T-helper 2 cell treated with Interferon-gamma antibody and Interleukin-4, amounts not matched to agents 5 μg/mL and 100 μg/mL, for 36 hours (primary cell): ENCODE data around the gene TRMT10B.
"Not testable (repeated sequence)": the region's sequence is repeated elsewhere in the genome, so short reads cannot be mapped to it uniquely, and the experiment has no call there.

ENCODE experiments used
- DNase-seq: peaks from one replicate; pipeline ENCODE4 v3.0.0; 2021; ENCODE audit warnings: low spot score
- H3K27ac Mint-ChIP-seq: one replicate; pipeline ENCODE4 v1.8.0; 2021; ENCODE audit warnings: mild to moderate bottlenecking, mixed read lengths
- H3K27me3 Mint-ChIP-seq: one replicate; pipeline ENCODE4 v1.8.0; 2021; ENCODE audit warnings: low read depth, mixed read lengths
- H3K36me3 Mint-ChIP-seq: one replicate; pipeline ENCODE4 v1.8.0; 2021; ENCODE audit warnings: low read depth, mixed read lengths
- H3K4me1 Mint-ChIP-seq: one replicate; pipeline ENCODE4 v1.8.0; 2021; ENCODE audit warnings: low read depth, mixed read lengths
- H3K4me3 Mint-ChIP-seq: one replicate; pipeline ENCODE4 v1.8.0; 2022; ENCODE audit warnings: mild to moderate bottlenecking, moderate library complexity, mixed read lengths
- H3K9me3 Mint-ChIP-seq: one replicate; pipeline ENCODE4 v1.8.0; 2021; ENCODE audit warnings: mixed read lengths

The TRMT10B gene

GRCh38 chr9:37739222-37739621 is 14.4 kb upstream of the TRMT10B start:
- DNase-seq: no peak
- Mint-ChIP-seq H3K4me3 (no peak overlapping the region), H3K9me3 (no peaks in the 10 kb centered on the region), H3K27me3 (peaks cover 8% of the 10 kb centered on the region), H3K4me1 (no peaks in the 10 kb centered on the region), H3K36me3 (no peaks in the 10 kb centered on the region), H3K27ac (no peak overlapping the region)

- no peaks in the 10 kb centered on the region for H3K9me3 Mint-ChIP-seq
- no peaks in the 10 kb centered on the region for H3K36me3 Mint-ChIP-seq
- H3K4me3 Mint-ChIP-seq: no peak overlapping the region
- peaks cover 9% of the 10 kb centered on the region for H3K27me3 Mint-ChIP-seq
- H3K27ac Mint-ChIP-seq: no peak overlapping the region
- DNase-seq: no peak
- H3K4me1 Mint-ChIP-seq: no peaks in the 10 kb centered on the region
These were observed 13.5 kb upstream of the TRMT10B start for GRCh38 chr9:37740128-37740527.

GRCh38 chr9:37740631-37741328 is 12.8 kb upstream of the TRMT10B start:
- no peaks in the 10 kb centered on the region for H3K4me1 Mint-ChIP-seq
- H3K36me3 Mint-ChIP-seq: no peaks in the 10 kb centered on the region

GRCh38 chr9:37745970-37746369 is 7.6 kb upstream of the TRMT10B start:
- Mint-ChIP-seq H3K4me3 (no peak overlapping the region), H3K27me3 (peaks cover 3% of the 10 kb centered on the region), H3K27ac (no peak overlapping the region), H3K36me3 (no peaks in the 10 kb centered on the region), H3K9me3 (no peaks in the 10 kb centered on the region), H3K4me1 (peaks cover 2% of the 10 kb centered on the region)
- no peak for DNase-seq

More at GRCh38 chr9:37740631-37741328, 12.8 kb upstream of the TRMT10B start:
- H3K4me3 Mint-ChIP-seq: no peak overlapping the region
- no peak overlapping the region for H3K27ac Mint-ChIP-seq
- peaks cover 5% of the 10 kb centered on the region for H3K27me3 Mint-ChIP-seq
- no peak for DNase-seq
- no peaks in the 10 kb centered on the region for H3K9me3 Mint-ChIP-seq

DNA sequence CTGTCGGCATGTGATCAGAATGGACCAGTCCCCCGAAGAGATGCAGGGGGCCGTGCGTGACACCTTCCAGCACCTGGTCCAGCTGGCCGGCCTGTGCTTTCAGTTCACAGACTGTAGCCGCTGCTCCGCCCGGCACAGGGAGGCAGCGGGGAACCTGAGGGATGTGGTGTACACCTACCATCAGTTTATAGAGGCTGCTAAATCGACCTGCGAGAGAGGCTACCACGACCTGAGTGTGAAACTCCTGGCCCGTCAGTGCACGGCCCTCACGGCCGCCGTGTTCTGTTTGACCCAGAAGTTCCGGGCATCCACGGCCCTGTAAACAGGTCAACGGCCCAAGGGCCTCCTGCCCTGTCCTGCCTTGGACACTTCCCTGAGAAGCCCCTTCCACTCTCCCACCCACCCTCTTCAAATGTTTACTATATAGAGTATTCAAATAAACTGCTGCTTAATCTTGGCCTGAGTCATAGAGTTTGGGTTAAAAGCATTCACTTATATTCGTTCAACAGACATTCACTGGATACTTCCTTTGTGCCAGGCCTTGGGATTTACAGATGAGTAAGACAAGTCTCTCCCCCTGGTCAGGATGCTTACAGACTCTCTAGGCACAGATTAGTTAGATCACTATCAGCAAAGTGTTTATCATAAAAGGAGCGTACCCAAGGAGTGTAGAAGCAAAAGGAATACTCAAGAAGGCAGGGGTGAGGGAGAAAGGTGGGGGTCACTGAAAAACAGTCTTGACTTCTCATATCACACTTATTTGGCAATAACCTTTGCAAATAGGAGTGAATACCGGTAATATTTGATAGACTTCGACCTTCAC is 6.9 kb upstream of the TRMT10B start:
- peaks cover 2% of the 10 kb centered on the region for H3K4me1 Mint-ChIP-seq
- H3K27ac Mint-ChIP-seq: no peak overlapping the region
- DNase-seq: no peak
- no peak overlapping the region for H3K4me3 Mint-ChIP-seq
- H3K36me3 Mint-ChIP-seq: no peaks in the 10 kb centered on the region
- no peaks in the 10 kb centered on the region for H3K9me3 Mint-ChIP-seq
- peaks cover 3% of the 10 kb centered on the region for H3K27me3 Mint-ChIP-seq

DNA sequence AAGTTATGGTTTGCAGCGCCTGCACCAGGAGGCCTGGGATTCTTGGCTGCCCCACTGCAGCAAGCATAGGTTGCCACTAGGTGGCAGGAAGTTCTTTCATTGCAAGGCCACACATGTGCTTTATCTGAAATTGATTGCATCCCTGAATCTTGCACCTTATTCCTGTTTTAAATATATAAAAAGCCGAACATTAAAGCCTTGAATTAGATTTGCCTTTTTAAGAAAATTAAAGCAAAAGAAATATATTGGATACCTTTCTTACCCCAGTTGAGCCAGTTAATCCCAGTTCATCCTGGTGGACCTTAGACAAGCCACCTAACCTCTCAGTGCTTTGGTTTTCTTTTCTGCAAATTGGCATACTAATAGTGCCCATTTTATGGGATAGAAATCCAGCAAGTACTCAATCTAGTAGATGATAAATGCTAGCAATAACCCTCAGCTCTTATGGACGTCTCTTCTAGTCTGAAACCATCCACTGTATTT is 6.3 kb upstream of the TRMT10B start:
- Mint-ChIP-seq H3K4me1 (peaks cover 2% of the 10 kb centered on the region), H3K36me3 (no peaks in the 10 kb centered on the region), H3K4me3 (no peak overlapping the region), H3K27me3 (peaks cover 3% of the 10 kb centered on the region), H3K27ac (no peak overlapping the region), H3K9me3 (no peaks in the 10 kb centered on the region)
- DNase-seq: peak; percentile 32

DNA sequence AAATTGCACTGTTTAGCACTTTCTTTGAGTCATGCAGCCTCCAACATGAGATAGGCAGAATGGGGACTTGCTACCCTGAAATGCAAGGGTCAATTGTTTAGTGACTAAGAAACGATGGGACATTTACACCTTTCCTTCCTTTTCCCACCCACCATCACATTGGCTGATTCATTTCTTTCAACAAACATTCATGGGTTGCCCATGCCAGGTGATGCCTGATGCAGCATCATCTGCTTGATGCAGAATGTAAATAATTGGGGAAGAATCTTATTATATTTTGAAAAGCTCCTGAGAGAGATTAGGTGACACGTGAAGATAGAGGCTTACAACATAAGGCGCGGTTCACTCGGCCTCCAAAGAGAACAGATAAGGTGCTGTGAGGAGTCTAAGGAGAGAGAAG is 4.5 kb upstream of the TRMT10B start:
- peaks cover 6% of the 10 kb centered on the region for H3K9me3 Mint-ChIP-seq
- peaks cover 3% of the 10 kb centered on the region for H3K27me3 Mint-ChIP-seq
- no peaks in the 10 kb centered on the region for H3K36me3 Mint-ChIP-seq
- DNase-seq: no peak
- no peak overlapping the region for H3K4me3 Mint-ChIP-seq
- H3K4me1 Mint-ChIP-seq: peaks cover 13% of the 10 kb centered on the region
- no peak overlapping the region for H3K27ac Mint-ChIP-seq

GRCh38 chr9:37751186-37751585 is 2.4 kb upstream of the TRMT10B start:
- Mint-ChIP-seq H3K9me3 (peaks cover 6% of the 10 kb centered on the region), H3K27me3 (no peaks in the 10 kb centered on the region), H3K4me3 (no peak overlapping the region), H3K36me3 (peaks cover 5% of the 10 kb centered on the region), H3K27ac (no peak overlapping the region), H3K4me1 (peaks cover 22% of the 10 kb centered on the region)
- DNase-seq: no peak

DNA sequence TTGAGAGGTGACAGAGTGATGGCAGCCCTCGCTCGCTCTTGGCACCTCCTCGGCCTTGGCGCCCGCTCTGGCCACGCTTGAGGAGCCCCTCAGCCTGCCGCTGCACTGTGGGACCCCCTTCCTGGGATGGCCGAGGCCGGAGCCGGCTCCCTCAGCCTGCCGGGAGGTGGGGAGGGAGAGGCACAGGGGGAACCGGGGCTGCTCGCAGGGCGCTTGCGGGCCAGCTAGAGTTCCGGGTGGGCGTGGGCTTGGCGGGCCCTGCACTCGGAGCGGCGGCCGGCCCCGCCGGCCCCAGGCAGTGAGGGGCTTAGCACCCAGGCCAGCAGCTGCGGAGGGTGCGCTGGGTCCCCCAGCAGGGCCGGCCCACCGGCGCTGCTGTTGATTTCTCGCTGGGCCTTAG is 1.9 kb upstream of the TRMT10B start:
- not testable (repeated sequence) for H3K27ac Mint-ChIP-seq, DNase-seq, H3K36me3 Mint-ChIP-seq, H3K4me3 Mint-ChIP-seq, H3K27me3 Mint-ChIP-seq, H3K9me3 Mint-ChIP-seq
- peaks cover 22% of the 10 kb centered on the region for H3K4me1 Mint-ChIP-seq

DNA sequence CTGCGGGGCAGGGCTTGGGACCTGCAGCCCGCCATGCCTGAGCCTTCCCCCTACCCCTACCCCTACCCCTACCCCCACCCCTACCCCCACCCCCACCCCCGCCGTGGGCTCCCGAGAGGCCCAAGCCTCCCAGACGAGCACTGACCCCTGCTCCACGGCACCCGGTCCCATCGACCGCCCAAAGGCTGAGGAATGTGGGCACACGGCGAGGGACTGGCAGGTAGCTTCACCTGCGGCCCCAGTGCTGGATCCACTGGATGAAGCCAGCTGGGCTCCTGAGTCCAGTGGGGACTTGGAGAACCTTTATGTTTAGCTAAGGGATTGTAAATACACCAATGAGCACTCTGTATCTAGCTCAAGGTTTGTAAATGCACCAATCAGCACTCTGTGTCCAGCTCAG is 1.5 kb upstream of the TRMT10B start:
- not testable (repeated sequence) for H3K27ac Mint-ChIP-seq, H3K4me3 Mint-ChIP-seq, H3K9me3 Mint-ChIP-seq, H3K36me3 Mint-ChIP-seq, H3K27me3 Mint-ChIP-seq, DNase-seq
- peaks cover 20% of the 10 kb centered on the region for H3K4me1 Mint-ChIP-seq

DNA sequence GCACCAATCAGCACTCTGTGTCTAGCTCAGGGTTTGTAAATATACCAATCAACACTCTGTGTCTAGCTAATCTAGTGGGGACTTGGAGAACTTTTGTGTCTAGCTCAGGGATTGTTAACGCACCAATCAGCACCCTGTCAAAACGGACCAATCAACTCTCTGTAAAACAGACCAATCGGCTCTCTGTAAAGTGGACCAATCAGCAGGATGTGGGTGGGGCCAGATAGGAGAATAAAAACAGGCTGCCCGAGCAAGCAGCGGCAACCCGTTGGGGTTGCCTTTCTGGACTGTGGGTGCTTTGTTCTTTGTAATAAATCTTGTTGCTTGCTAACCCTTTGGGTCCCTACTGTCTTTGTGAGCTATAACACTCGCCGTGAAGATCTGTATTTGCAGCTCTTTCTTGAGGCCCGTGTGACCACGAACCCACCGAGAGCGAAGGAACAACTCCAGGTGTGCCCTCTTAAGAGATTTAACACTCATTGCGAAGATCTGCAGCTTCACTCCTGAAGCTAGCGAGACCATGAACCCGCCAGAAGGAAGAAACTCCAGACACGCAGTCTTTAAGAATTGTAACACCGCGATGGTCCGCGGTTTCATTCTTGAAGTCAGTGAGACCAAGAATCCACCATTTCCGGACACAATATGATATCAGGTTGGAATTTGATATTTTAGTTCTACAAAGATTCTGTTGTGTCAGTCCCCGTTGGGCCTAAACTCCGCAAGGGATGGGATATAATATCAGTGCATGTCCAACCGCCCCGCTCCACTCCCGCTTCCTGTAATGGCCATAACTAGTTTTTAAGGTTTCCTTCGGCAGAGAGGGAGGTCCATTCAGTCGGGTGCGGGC is 740 bp upstream of the TRMT10B start:
- Mint-ChIP-seq H3K4me1 (peaks cover 20% of the 10 kb centered on the region), H3K27ac (peak overlapping the region; percentile 88), H3K36me3 (peaks cover 5% of the 10 kb centered on the region), H3K27me3 (no peaks in the 10 kb centered on the region), H3K4me3 (peak overlapping the region; percentile 97), H3K9me3 (peaks cover 6% of the 10 kb centered on the region)
- no peak for DNase-seq

- Mint-ChIP-seq H3K9me3 (no peaks in the 10 kb centered on the region), H3K27me3 (no peaks in the 10 kb centered on the region), H3K4me1 (peaks cover 13% of the 10 kb centered on the region), H3K4me3 (no peak overlapping the region), H3K27ac (no peak overlapping the region), H3K36me3 (peaks cover 9% of the 10 kb centered on the region)
- no peak for DNase-seq
These were observed 5.1 kb downstream of the TRMT10B start for GRCh38 chr9:37758747-37759146.

DNA sequence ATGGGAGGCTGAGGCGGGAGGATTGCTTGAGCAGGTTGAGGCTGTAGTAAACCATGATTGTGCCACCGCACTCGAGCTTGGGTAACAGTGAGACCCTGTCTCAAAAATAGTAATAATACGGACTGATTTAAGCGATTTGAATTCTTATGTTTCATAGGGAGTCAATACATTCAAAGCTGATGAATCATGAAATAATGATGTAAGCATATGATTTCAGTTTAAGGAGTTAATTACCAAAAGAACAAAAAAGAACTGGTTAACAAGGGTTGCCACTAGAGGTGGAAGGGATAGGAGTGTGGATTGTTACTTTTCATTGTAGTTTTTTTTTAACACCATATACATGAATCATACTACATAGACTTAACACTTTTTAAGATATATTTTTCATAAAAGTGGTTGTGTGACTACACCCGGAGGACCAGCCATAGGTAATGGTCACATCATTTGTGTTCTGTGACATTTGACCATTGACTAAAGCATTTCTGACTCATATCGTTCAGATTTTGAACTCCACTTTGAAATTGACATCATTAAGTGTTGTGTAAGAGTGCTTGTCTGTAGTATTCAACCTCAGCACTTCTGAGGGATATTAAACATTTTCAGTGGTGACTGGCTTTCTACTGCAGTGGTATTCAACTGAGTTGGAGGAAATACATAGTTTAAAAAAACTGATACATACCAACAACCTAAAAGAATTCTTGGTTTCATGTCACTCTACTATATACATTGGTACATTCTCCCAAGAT is 7.0 kb downstream of the TRMT10B start:
- no peak overlapping the region for H3K4me3 Mint-ChIP-seq
- H3K27me3 Mint-ChIP-seq: no peaks in the 10 kb centered on the region
- H3K36me3 Mint-ChIP-seq: peaks cover 22% of the 10 kb centered on the region
- no peak overlapping the region for H3K27ac Mint-ChIP-seq
- no peaks in the 10 kb centered on the region for H3K9me3 Mint-ChIP-seq
- H3K4me1 Mint-ChIP-seq: no peaks in the 10 kb centered on the region
- DNase-seq: no peak
